Small intestine (tissue), 7 donors: ENCODE data around the gene TXNDC15. TPM values are rescaled to one million over a fixed set of nuclear protein-coding genes. Genes with fewer than 3 reads are reported as not detected.
"Not testable (repeated sequence)": the region's sequence is repeated elsewhere in the genome, so short reads cannot be mapped to it uniquely, and the experiment has no call there.

Experiments used
- DNase-seq, 2 donors: peaks; one replicate each; pipeline versions ENCODE4 v3.0.0 to v3.0.0-alpha.2; 2013
- FAIRE-seq: peaks from 2 replicates; lab custom pipeline; 2012; peaks lifted over from hg19 to GRCh38; lab: Jason Lieb, UNC
- H3K27ac ChIP-seq, 3 donors: one replicate each; pipeline ENCODE4 v1.5.1; 2013; ENCODE audit warnings: low read length in 2 of 3, mild to moderate bottlenecking in 2 of 3, control low read depth in 1 of 3, inconsistent platforms in 1 of 3, low read depth in 1 of 3, moderate library complexity in 1 of 3
- H3K27me3 ChIP-seq, 3 donors: one replicate each; pipeline ENCODE4 v1.6.1; 2013; ENCODE audit warnings: low read length in 3 of 3, inconsistent platforms in 1 of 3; ENCODE audit not compliant: control insufficient read depth in 3 of 3, insufficient read depth in 3 of 3
- H3K36me3 ChIP-seq, 3 donors: one replicate each; pipeline ENCODE4 v1.6.1; 2013; ENCODE audit warnings: low read length in 3 of 3, inconsistent platforms in 1 of 3, low read depth in 1 of 3, mild to moderate bottlenecking in 1 of 3, moderate library complexity in 1 of 3; ENCODE audit not compliant: control insufficient read depth in 3 of 3, insufficient read depth in 2 of 3
- H3K4me1 ChIP-seq, 3 donors: one replicate each; pipeline ENCODE4 v1.6.1; 2013; ENCODE audit warnings: low read length in 2 of 3, inconsistent platforms in 1 of 3, low read depth in 1 of 3, mild to moderate bottlenecking in 1 of 3, moderate library complexity in 1 of 3; ENCODE audit not compliant: control insufficient read depth in 3 of 3, insufficient read depth in 2 of 3
- H3K4me3 ChIP-seq, 3 donors: one replicate each; pipeline ENCODE4 v1.5.1; 2013; ENCODE audit warnings: low read length in 3 of 3, control low read depth in 1 of 3, inconsistent platforms in 1 of 3, low read depth in 1 of 3, mild to moderate bottlenecking in 1 of 3, moderate library complexity in 1 of 3
- H3K9me3 ChIP-seq, 2 donors: one replicate each; pipeline ENCODE4 v1.6.1; 2013; ENCODE audit warnings: low read depth in 1 of 2, low read length in 1 of 2; ENCODE audit not compliant: control insufficient read depth in 2 of 2, insufficient read depth in 1 of 2
- WGBS, 3 donors: extraction: QIAGEN DNeasy Blood & Tissue Kit; methylation state at CpG; one replicate each; pipeline ENCODE4 v1.1.7; 2013; 5-methylcytosine and 5-hydroxymethylcytosine counted together
- polyA plus RNA-seq, 4 donors: library from polyadenylated mRNA; stranded (reverse) in 3 of 4; unstranded in 1 of 4; fragments of 200-250 nt in 3 of 4; fragments of 120-200 nt in 1 of 4; gene quantifications; one replicate each; pipeline versions ENCODE4 v1.2.1 to v1.2.3, GENCODE V29; 2013
- donor health status: healthy with polysubstance abuse.
- donor health status: control.
- donor health status: control.
- donor health status: Bipolar disorder and iron deficiency.
- donor health status: healthy.

TXNDC15 gene
- polyA plus RNA-seq, 4 donors, result 11.9 to 51.5 (median 33.8) TPM

DNA sequence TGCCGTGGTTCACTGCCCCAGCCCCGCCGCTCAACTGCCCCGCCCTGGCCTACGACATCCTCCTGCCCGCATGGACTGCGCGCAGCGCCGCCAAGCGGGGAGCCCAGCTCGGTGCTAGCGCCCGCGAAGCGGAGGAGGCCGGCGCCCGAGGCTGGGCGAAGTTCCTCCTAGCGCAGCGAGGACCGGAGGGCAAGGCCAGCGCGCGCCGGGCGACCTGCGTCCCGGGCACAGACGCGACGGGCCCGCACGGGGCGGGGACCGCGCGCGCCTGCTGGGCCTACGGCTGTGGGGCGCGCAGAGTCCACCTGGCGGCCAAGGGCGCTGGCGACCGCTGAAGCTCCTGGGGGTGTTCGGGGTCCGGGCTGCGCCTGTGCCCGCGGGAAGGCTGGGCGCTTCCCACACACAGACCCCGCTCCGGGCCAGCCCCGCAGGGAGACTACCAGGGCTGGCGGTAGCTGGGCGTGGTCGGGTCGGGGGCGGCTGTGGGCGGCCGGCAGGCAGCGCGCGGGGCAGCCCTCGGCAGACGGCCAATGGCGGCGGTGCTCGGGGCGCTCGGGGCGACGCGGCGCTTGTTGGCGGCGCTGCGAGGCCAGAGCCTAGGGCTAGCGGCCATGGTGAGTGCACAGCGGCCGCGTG lies 30.6 kb downstream of the TXNDC15 start, which contains the start of gene PCBD2:
Gene PCBD2 (plus strand): TSS at position 522 of the 636 bp plus-strand sequence. CDS start 9 bp downstream, at position 531.
- Histone ChIP-seq H3K36me3 (peaks cover 0 to 14% (median 0%) of the 10 kb centered on the region in 3 donors), H3K27ac (peak within 1 kb of the TSS; percentile 92 to 100 (median 96)), H3K4me3 (peak within 1 kb of the TSS; percentile 69 to 80 (median 75)), H3K27me3 (no peaks in the 10 kb centered on the region), H3K9me3 (no peaks in the 10 kb centered on the region), H3K4me1 (peaks cover 0 to 4% (median 0%) of the 10 kb centered on the region in 3 donors)
- 0 to 1% (median 1%) methylated on average over 36 to 84 of the region's 84 CpGs for WGBS, 3 donors
- FAIRE-seq, result no peak
- DNase-seq, result peak; percentile 93 to 98

- Histone ChIP-seq H3K27ac (peak overlapping the region; percentile 92 to 100 (median 96)), H3K4me1 (peaks cover 0 to 4% (median 0%) of the 10 kb centered on the region in 3 donors), H3K9me3 (no peaks in the 10 kb centered on the region), H3K36me3 (peaks cover 0 to 15% (median 0%) of the 10 kb centered on the region in 3 donors), H3K27me3 (no peaks in the 10 kb centered on the region), H3K4me3 (peak overlapping the region; percentile 69 to 80 (median 75))
- DNase-seq, result peak; percentile 72 to 86
- WGBS, 3 donors, result 0% methylated on average over 45 to 54 of the region's 54 CpGs
- FAIRE-seq, result no peak
Measured at GRCh38 chr5:134905246-134905996, 31.2 kb downstream of the TXNDC15 start.

DNA sequence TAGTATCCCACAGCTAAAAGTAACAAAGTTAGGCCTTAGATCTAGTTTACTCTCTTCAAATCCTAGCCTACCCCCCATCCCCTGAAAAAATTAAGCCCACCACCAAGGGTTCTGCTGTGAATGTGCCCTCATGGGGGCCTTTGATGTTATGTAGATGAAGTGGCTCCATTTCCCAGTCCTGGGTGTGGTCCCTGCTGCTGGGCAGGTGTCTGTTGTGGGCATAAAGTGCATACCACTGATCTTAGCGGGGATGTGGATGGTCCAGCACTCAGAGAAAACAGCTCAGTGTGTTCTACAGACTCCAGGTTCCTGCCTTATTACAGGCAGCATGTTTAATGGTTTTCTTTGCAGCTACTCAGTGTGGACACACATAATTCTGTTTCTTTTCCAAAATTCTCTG lies 32.6 kb downstream of the TXNDC15 start:
- Histone ChIP-seq H3K4me1 (peaks cover 0 to 4% (median 0%) of the 10 kb centered on the region in 3 donors), H3K4me3 (peak overlapping the region in 1 of 3 donors; percentile 27), H3K9me3 (no peaks in the 10 kb centered on the region), H3K27ac (peak overlapping the region in 2 of 3 donors; percentile 14 to 73), H3K27me3 (no peaks in the 10 kb centered on the region), H3K36me3 (peaks cover 0 to 19% (median 7%) of the 10 kb centered on the region in 3 donors)
- 39 to 89% (median 55%) methylated on average over 1 of the region's 1 CpG for WGBS, 3 donors
- no peak for FAIRE-seq
- DNase-seq, result no peak

- DNase-seq, H3K27me3 ChIP-seq, H3K27ac ChIP-seq, FAIRE-seq, H3K4me1 ChIP-seq, H3K9me3 ChIP-seq, H3K4me3 ChIP-seq: not testable (repeated sequence)
- 91 to 97% (median 94%) methylated on average over 2 of the region's 2 CpGs for WGBS, 3 donors
- peaks cover 0 to 42% (median 16%) of the 10 kb centered on the region in 3 donors for H3K36me3 ChIP-seq
Measured at GRCh38 chr5:134910752-134911151, 36.6 kb downstream of the TXNDC15 start.

DNA sequence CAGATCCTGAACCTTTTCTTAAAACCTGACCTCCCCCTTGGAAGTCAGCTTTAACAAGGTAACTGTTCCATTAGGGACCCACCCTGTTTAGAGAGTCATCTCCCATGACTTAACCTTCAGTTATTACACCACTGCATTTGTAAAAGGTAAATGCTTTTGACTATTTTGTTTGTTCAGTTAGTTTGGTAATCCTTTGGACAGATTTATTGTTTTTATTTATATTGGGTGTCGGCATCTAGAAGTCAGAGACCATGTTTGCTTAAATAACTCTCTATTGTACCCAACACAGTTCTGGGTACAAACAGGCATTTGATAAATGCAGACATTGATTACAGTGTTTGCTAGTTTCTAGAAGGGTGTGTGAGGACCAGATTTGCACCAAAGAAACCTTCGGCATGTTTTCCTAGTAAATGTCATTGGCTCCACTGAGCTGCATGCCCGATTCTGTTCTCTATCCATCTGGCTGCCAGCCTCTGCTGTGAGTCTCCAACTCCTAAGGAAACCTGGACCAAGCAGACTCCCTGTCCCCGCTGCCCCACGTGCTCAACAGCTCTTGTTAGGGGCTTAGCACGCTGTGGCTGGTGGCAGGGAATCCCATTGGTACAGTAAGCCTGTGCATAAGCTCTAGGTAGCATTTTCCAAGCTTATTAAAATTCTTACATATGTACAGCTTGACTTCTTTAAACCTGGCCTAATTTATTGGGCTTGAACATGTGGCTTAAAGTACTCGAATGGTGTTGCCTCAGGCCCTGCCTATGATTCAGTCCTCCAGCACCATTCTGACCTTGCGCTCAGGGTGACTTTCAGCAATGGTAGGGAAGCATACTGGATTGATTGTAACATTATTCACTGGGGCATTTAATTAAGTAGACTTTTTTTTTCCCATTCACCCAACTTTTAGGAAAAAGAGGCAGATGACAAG lies 37.4 kb downstream of the TXNDC15 start:
- Histone ChIP-seq H3K4me3 (no peak overlapping the region), H3K27ac (no peak overlapping the region), H3K27me3 (no peaks in the 10 kb centered on the region), H3K4me1 (no peaks in the 10 kb centered on the region), H3K9me3 (no peaks in the 10 kb centered on the region), H3K36me3 (peaks cover 0 to 43% (median 16%) of the 10 kb centered on the region in 3 donors)
- FAIRE-seq (no peak), DNase-seq (no peak)
- WGBS, 3 donors, result 85 to 92% (median 87%) methylated on average over 8 of the region's 8 CpGs

GRCh38 chr5:134913254-134913653 lies 39.1 kb downstream of the TXNDC15 start:
- FAIRE-seq, result no peak
- H3K4me3 ChIP-seq, result no peak overlapping the region
- peaks cover 0 to 9% (median 9%) of the 10 kb centered on the region in 3 donors for H3K4me1 ChIP-seq
- WGBS, 3 donors, result 93 to 97% (median 93%) methylated on average over 3 of the region's 3 CpGs
- no peaks in the 10 kb centered on the region for H3K27me3 ChIP-seq
- H3K27ac ChIP-seq, result no peak overlapping the region
- H3K36me3 ChIP-seq, result peaks cover 0 to 50% (median 16%) of the 10 kb centered on the region in 3 donors
- H3K9me3 ChIP-seq, result no peaks in the 10 kb centered on the region
- no peak for DNase-seq

DNA sequence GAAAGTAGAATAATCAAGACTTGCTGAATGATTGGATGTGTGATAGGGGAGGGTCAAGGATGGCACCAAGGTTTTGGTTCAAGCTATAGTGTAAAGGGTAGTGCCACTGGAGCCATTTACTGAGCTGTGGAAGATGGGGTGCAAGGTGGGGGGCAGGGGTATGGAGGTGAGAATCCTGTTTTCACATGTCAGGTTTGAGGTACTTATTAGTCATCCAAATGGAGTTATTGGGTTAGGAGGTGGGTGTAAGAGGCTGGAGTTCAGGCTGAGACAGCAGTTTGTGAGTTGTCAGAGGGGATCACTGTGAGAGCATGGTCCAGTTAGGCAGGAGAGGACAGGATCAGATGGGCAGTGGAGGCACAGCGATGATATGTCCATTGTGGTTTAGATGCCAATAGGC lies 39.6 kb downstream of the TXNDC15 start:
- no peak for FAIRE-seq
- Histone ChIP-seq H3K27ac (no peak overlapping the region), H3K9me3 (no peaks in the 10 kb centered on the region), H3K36me3 (peaks cover 0 to 51% (median 16%) of the 10 kb centered on the region in 3 donors), H3K4me1 (peaks cover 0 to 9% (median 9%) of the 10 kb centered on the region in 3 donors), H3K27me3 (no peaks in the 10 kb centered on the region), H3K4me3 (no peak overlapping the region)
- WGBS, 3 donors, result 95 to 100% (median 100%) methylated on average over 1 of the region's 1 CpG
- no peak for DNase-seq
